ENCODE data around the gene ATXN7L2.

GRCh38 chr1:109492779-109493178 lies 9.1 kb downstream of the ATXN7L2 start:
- TF ChIP-seq CTCF (IDR thresholded peaks at IDR 0.05; ENCODE audit: low read depth, low read length): no peak
- no peak for TF ChIP-seq MAX (IDR thresholded peaks at IDR 0.05; ENCODE audit: low read depth, low read length)
- TF ChIP-seq POLR2A (IDR thresholded peaks at IDR 0.05; ENCODE audit: extremely low read depth, insufficient read length): no peak
